H1 (cell line): Measurements from ENCODE around the gene ELP6. TPM values are rescaled to one million over a fixed set of nuclear protein-coding genes. Genes with fewer than 3 reads are reported as not detected.

Source experiments
- ASH2L ChIP-seq: fragments of 200-600, 300-600 bp; sonication (generic); IDR thresholded peaks from one replicate; pipeline ENCODE4 v1.7.1; 2017; ENCODE audit warnings: low read length
- YY1 ChIP-seq: IDR thresholded peaks from 2 replicates; pipeline ENCODE4 v1.6.1; 2011; ENCODE audit warnings: low read depth, mild to moderate bottlenecking, low read length
- polyA plus RNA-seq, 7 experiments: library from polyadenylated mRNA; depleted of rRNA in 3 of 7; stranded (reverse) in 5 of 7; unstranded in 2 of 7; fragments of >200 nt in 5 of 7; fragments of 200-250 nt in 2 of 7; gene quantifications; 1 replicate in 5 of 7; 2 replicates in 1 of 7; 4 replicates in 1 of 7; pipeline versions ENCODE4 v1.2.1 to v1.2.3, GENCODE V29; 2011 to 2013; ENCODE audit warnings: missing spikeins in 2 of 7, mixed read lengths in 2 of 7
- total RNA-seq: library from RNA; stranded (reverse); fragmentation: NEBNext Ultra II Directional; extraction: Animal tissue kit (Norgen Biotek cat#: 25700); gene quantifications from 2 replicates; pipeline ENCODE4 v1.2.1, GENCODE V29; 2021
- TF ChIP-seq, protein P1 (sequence below): fragments of 300-600 bp; sonication (generic); IDR thresholded peaks from 2 replicates; pipeline ENCODE4 v1.7.1; 2012; ENCODE audit warnings: low read length, moderate library complexity, mild to moderate bottlenecking, inconsistent platforms; ENCODE audit not compliant: insufficient replicate concordance

The ELP6 gene
- total and polyA plus RNA-seq, 2 of the 8 experiments (the other 6 are each of a cell fraction or from before 2014, with no cell fraction given): 51.1 to 78.7 TPM

DNA sequence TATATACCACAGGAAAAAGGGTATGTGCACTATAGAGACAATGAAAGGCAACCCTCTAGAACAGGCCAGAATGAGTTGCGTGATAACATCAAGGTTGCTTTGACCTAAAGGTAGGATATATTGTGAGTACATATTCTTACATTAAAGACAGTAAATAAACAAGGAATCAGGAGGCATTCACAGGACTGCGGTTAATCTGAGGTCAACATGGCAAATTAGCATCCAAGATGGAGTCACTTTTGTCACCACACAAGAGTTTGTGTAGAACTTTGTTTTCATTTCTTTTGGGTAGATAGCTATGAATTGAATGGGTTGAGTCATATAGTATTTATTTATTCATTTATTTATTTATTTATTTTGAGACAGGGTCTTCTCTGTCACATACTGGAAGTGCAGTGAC lies 26.2 kb downstream of the ELP6 start (continued):
- TF ChIP-seq, protein P1, sequence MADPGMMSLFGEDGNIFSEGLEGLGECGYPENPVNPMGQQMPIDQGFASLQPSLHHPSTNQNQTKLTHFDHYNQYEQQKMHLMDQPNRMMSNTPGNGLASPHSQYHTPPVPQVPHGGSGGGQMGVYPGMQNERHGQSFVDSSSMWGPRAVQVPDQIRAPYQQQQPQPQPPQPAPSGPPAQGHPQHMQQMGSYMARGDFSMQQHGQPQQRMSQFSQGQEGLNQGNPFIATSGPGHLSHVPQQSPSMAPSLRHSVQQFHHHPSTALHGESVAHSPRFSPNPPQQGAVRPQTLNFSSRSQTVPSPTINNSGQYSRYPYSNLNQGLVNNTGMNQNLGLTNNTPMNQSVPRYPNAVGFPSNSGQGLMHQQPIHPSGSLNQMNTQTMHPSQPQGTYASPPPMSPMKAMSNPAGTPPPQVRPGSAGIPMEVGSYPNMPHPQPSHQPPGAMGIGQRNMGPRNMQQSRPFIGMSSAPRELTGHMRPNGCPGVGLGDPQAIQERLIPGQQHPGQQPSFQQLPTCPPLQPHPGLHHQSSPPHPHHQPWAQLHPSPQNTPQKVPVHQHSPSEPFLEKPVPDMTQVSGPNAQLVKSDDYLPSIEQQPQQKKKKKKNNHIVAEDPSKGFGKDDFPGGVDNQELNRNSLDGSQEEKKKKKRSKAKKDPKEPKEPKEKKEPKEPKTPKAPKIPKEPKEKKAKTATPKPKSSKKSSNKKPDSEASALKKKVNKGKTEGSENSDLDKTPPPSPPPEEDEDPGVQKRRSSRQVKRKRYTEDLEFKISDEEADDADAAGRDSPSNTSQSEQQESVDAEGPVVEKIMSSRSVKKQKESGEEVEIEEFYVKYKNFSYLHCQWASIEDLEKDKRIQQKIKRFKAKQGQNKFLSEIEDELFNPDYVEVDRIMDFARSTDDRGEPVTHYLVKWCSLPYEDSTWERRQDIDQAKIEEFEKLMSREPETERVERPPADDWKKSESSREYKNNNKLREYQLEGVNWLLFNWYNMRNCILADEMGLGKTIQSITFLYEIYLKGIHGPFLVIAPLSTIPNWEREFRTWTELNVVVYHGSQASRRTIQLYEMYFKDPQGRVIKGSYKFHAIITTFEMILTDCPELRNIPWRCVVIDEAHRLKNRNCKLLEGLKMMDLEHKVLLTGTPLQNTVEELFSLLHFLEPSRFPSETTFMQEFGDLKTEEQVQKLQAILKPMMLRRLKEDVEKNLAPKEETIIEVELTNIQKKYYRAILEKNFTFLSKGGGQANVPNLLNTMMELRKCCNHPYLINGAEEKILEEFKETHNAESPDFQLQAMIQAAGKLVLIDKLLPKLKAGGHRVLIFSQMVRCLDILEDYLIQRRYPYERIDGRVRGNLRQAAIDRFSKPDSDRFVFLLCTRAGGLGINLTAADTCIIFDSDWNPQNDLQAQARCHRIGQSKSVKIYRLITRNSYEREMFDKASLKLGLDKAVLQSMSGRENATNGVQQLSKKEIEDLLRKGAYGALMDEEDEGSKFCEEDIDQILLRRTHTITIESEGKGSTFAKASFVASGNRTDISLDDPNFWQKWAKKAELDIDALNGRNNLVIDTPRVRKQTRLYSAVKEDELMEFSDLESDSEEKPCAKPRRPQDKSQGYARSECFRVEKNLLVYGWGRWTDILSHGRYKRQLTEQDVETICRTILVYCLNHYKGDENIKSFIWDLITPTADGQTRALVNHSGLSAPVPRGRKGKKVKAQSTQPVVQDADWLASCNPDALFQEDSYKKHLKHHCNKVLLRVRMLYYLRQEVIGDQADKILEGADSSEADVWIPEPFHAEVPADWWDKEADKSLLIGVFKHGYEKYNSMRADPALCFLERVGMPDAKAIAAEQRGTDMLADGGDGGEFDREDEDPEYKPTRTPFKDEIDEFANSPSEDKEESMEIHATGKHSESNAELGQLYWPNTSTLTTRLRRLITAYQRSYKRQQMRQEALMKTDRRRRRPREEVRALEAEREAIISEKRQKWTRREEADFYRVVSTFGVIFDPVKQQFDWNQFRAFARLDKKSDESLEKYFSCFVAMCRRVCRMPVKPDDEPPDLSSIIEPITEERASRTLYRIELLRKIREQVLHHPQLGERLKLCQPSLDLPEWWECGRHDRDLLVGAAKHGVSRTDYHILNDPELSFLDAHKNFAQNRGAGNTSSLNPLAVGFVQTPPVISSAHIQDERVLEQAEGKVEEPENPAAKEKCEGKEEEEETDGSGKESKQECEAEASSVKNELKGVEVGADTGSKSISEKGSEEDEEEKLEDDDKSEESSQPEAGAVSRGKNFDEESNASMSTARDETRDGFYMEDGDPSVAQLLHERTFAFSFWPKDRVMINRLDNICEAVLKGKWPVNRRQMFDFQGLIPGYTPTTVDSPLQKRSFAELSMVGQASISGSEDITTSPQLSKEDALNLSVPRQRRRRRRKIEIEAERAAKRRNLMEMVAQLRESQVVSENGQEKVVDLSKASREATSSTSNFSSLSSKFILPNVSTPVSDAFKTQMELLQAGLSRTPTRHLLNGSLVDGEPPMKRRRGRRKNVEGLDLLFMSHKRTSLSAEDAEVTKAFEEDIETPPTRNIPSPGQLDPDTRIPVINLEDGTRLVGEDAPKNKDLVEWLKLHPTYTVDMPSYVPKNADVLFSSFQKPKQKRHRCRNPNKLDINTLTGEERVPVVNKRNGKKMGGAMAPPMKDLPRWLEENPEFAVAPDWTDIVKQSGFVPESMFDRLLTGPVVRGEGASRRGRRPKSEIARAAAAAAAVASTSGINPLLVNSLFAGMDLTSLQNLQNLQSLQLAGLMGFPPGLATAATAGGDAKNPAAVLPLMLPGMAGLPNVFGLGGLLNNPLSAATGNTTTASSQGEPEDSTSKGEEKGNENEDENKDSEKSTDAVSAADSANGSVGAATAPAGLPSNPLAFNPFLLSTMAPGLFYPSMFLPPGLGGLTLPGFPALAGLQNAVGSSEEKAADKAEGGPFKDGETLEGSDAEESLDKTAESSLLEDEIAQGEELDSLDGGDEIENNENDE: no peak
- TF ChIP-seq ASH2L (no peak), YY1 (no peak)
